Midbrain (tissue), 1 donor: ENCODE measurements around the gene TSC22D4.
A peak's percentile ranks its signal among the peaks of the same experiment; 100 is the strongest.
"Not testable (repeated sequence)": the region's sequence is repeated elsewhere in the genome, so short reads cannot be mapped to it uniquely, and the experiment has no call there.

Experiments
- DNase-seq: peaks from one replicate; lab custom pipeline; 2025; lab: John Stamatoyannopoulos, UW

TSC22D4 gene

GRCh38 chr7:100478958-100479660 lies at the start of gene TSC22D4:
Gene TSC22D4, minus strand, starts transcription at chr7:100479214. Its CDS starts 1,176 bp downstream, at chr7:100478038.
- peak; percentile 96 for DNase-seq

GRCh38 chr7:100528108-100528866 lies 49.3 kb upstream of the TSC22D4 start:
- not testable (repeated sequence) for DNase-seq

GRCh38 chr7:100523192-100523591 lies 44.2 kb upstream of the TSC22D4 start:
- DNase-seq: not testable (repeated sequence)

GRCh38 chr7:100521909-100522593 lies 43.0 kb upstream of the TSC22D4 start:
- DNase-seq: not testable (repeated sequence)

- no peak for DNase-seq
These were observed 42.1 kb upstream of the TSC22D4 start for GRCh38 chr7:100521076-100521475.

- no peak for DNase-seq
These were observed 41.1 kb upstream of the TSC22D4 start for GRCh38 chr7:100520138-100520537.

- no peak for DNase-seq
These were observed 40.6 kb upstream of the TSC22D4 start for GRCh38 chr7:100519580-100519979.

- DNase-seq: no peak
These were observed 38.3 kb upstream of the TSC22D4 start for GRCh38 chr7:100517305-100517704.

GRCh38 chr7:100516135-100516812 lies 37.3 kb upstream of the TSC22D4 start:
- DNase-seq: no peak

- no peak for DNase-seq
These were observed 36.1 kb upstream of the TSC22D4 start for GRCh38 chr7:100515072-100515532.

GRCh38 chr7:100513212-100513810 lies 34.3 kb upstream of the TSC22D4 start:
- no peak for DNase-seq

GRCh38 chr7:100510437-100511239 lies 31.6 kb upstream of the TSC22D4 start:
- DNase-seq: no peak

GRCh38 chr7:100509231-100509630 lies 30.2 kb upstream of the TSC22D4 start:
- no peak for DNase-seq

GRCh38 chr7:100506356-100506923 lies 27.4 kb upstream of the TSC22D4 start:
- no peak for DNase-seq

- DNase-seq: no peak
These were observed 26.0 kb upstream of the TSC22D4 start for GRCh38 chr7:100504887-100505611.

- DNase-seq: not testable (repeated sequence)
These were observed 25.0 kb upstream of the TSC22D4 start for GRCh38 chr7:100504031-100504430.

- not testable (repeated sequence) for DNase-seq
These were observed 21.7 kb upstream of the TSC22D4 start for GRCh38 chr7:100500743-100501142.

- DNase-seq: no peak
These were observed 17.5 kb upstream of the TSC22D4 start for GRCh38 chr7:100496509-100496908.

- peak; percentile 66 for DNase-seq
These were observed 14.7 kb upstream of the TSC22D4 start for GRCh38 chr7:100493476-100494264.
